ENCODE data around the gene PLSCR2.

DNA sequence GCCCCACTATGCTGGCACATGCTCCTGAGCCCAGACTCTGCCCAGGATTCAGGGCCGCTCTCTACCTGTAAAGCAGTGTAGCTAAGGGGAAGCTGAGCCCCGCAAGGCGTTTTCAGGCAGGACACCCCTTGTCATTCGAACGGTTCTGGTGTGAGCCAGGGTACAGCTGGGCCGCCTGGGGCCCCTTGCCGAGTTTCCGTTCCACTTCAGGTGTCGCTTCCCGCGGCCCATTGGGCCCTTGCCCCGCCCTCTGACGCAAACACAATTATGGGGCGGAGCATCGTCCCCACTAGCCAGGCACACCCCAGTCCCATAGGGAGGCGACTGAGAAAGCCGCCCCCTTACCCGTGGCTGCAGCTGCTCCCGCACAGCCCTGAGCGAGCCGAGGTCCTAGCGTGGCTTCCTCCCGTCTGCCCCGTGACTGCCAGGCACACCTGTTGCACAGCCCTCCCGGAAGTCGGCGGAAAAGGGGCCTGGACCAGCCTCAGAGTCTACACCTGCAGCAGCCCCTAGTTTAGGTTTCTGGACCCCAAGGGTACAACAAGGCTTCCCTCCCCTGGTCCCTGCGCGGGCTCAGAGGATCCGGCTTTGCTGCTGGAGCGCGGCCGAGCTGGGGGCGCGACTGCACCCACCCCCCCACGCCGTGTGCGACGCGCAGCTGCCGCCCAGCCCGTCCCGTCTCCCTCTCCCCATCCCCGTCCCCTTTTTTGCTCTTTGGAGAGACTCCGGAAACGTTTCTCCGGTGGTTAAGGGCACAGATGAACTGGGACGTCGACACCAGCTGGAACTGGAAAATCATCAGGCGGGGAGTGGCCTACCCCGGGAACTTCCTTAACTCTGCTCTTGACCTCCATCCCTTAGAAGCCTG is at the start of gene PLSCR2:
- TF ChIP-seq, protein P1, sequence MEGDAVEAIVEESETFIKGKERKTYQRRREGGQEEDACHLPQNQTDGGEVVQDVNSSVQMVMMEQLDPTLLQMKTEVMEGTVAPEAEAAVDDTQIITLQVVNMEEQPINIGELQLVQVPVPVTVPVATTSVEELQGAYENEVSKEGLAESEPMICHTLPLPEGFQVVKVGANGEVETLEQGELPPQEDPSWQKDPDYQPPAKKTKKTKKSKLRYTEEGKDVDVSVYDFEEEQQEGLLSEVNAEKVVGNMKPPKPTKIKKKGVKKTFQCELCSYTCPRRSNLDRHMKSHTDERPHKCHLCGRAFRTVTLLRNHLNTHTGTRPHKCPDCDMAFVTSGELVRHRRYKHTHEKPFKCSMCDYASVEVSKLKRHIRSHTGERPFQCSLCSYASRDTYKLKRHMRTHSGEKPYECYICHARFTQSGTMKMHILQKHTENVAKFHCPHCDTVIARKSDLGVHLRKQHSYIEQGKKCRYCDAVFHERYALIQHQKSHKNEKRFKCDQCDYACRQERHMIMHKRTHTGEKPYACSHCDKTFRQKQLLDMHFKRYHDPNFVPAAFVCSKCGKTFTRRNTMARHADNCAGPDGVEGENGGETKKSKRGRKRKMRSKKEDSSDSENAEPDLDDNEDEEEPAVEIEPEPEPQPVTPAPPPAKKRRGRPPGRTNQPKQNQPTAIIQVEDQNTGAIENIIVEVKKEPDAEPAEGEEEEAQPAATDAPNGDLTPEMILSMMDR (conservative IDR thresholded peaks at IDR 0.05; ENCODE audit: low read length), result no peak
- TF ChIP-seq EZH2phosphoT487 (IDR thresholded peaks at IDR 0.05; ENCODE audit: borderline replicate concordance), result no peak
